Measurements from ENCODE around the gene GPRIN1.
"Not testable (repeated sequence)": the region's sequence is repeated elsewhere in the genome, so short reads cannot be mapped to it uniquely, and the experiment has no call there.

Gene GPRIN1

GRCh38 chr5:176565760-176566288 lies 44.1 kb downstream of the GPRIN1 start:
- DNase-seq, result no peak

- no peak for DNase-seq
Observed at GRCh38 chr5:176564002-176564401, 46.0 kb downstream of the GPRIN1 start.

GRCh38 chr5:176562189-176562588 lies 47.8 kb downstream of the GPRIN1 start:
- no peak for DNase-seq

DNA sequence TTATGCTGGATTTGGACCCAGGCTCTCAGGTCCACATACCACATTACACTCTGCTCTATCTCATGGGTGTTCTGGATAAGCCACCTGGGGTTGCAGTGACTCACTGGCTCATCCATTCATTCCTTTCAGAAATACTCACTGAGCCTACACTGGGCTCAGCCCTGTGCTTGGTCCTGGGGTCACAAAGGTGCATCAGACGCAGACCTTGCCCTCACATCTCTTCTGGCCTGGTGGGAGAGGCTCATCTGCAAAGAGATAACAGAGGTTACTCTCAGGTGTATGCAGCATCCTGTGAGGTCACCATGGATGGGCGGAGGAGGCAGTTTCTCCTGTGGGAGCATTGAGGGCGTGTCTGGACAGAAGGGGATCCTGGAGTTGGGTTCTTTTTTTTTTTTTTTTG lies 48.7 kb downstream of the GPRIN1 start:
- no peak for DNase-seq

DNA sequence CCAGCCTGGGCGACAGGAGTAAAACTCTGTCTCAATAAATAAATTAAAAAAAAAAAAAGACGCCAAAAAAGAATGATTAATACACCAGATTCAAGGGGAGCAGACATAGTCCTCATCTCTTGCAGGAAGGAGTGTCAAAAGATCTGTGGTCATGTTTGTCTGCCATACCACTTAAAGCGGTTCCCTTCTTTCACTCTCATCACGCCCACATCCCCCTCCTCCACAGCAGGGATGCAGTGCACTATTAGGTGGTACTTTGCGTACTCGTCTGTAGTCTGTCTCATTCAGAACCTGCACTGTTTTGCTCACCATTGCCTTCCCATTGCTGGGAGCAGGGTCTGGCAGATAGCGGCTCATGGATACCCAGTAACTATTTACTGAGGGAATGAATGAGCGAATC lies 49.6 kb downstream of the GPRIN1 start:
- peak; percentile 37 for DNase-seq

- DNase-seq, result no peak
Observed at GRCh38 chr5:176559683-176560082, 50.3 kb downstream of the GPRIN1 start.

GRCh38 chr5:176557846-176558245 lies 52.1 kb downstream of the GPRIN1 start:
- no peak for DNase-seq

- DNase-seq, result no peak
Observed at GRCh38 chr5:176553260-176554085, 56.5 kb downstream of the GPRIN1 start.

- DNase-seq, result no peak
Observed at GRCh38 chr5:176552332-176552869, 57.6 kb downstream of the GPRIN1 start.

DNA sequence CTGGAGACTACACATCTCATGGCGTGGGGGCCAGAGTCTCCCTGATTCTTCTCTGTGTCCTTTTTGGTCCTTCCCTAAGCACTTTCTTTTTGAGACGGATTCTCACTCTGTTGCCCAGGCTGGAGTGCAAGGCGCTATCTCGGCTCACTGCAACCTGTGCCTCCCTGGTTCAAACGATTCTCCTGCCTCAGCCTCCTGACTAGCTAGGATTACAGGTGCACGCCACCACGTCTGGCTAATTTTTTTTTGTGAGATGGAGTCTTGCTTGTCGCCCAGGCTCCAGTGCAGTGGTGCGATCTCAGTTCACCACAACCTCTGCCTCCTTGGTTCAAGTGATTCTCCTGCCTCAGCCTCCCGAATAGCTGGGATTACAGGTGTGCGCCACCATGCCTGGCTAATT lies 59.0 kb downstream of the GPRIN1 start:
- DNase-seq, result not testable (repeated sequence)

DNA sequence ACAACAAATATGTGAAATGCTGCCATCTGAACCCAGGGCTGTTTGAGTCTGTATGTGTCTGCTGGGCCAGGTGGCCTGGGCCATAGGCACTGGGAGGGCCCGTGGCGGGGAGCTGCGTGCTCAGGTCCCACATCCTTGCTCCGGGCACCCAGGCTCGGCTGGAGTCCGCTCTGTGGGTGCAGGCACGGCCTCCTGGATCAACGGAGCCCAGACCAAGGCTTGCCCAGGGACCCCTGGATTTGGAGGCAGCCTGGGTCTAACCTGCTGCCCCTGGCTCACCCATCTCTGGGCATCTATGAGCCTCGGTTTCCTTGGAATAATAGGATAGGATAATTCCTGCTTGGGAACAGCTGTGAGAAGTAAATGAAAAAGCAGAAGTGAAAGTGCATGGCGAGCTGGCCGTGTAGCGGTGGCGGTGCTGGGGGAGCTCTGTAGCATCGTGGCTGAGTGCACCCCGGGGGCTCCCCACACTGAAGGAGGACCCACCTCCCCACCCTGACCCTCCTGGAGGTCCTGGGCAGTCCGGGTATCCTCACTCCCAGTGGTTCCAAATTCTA lies 59.6 kb downstream of the GPRIN1 start:
- DNase-seq, result no peak

DNA sequence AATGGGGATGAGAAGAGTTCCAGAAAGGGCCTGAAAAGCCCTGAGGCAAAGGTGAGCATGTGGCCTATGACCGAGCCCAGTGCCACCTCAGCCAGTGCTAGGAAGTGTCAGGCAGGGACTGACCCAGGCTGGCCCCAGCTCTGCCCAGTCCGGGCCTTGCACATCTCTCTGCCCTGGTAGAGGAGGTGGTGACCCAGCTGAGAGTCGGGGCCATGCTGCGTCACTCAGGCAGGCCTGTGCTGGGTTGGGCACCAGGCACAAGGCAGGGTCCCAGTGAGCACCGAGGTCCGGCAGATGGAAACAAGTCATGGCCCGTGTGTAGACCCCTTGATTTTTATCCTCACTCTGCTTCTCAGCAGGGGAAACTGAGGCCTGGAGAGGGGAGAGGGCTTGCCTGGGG lies 60.1 kb downstream of the GPRIN1 start:
- no peak for DNase-seq

- no peak for DNase-seq
Observed at GRCh38 chr5:176548967-176549444, 61.0 kb downstream of the GPRIN1 start, which contains the start of gene CDHR2. CDHR2 (plus strand) TSS chr5:176549342; CDS start chr5:176565353, 16,011 bp downstream.

DNA sequence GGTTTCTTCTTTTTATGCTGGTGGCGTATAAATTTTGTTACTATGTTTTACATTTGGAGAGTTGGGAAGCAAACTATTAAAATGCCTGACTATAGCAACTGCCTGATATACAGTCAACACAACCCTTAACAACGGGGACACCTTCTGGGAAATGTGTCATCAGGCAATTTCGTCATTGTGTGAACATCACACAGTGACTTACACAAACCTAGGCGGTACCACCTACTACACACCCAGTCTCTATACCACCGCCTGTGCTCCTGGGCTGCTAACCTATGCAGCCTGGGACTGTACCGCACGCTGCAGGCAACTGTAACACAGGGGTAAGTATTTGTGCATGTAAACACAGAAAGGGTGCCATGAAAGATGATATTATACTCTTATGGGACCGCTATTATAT lies 62.2 kb downstream of the GPRIN1 start:
- DNase-seq, result peak; percentile 13

Measured in stimulated activated naive CD4-positive, alpha-beta T cell treated with Interleukin-2 at 50 U/mL for 16 hours (primary cell).